PC-3 (cell line): Measurements from ENCODE around the gene KRTAP10-5.

ENCODE experiments used
- CTCF ChIP-seq: fragments of 300-600 bp; sonication (generic); conservative IDR thresholded peaks from 2 replicates; pipeline ENCODE4 v1.5.1; 2017; ENCODE audit warnings: antibody characterized with exemption, low read depth, mild to moderate bottlenecking, low read length
- EZH2 ChIP-seq: fragments of 300-600 bp; sonication (generic); IDR thresholded peaks from one replicate; pipeline ENCODE4 v1.6.1; 2017; ENCODE audit warnings: antibody characterized with exemption, mild to moderate bottlenecking, low read length; ENCODE audit not compliant: unreplicated experiment
- EZH2phosphoT487 ChIP-seq: fragments of 300-600 bp; sonication (generic); IDR thresholded peaks from 2 replicates; pipeline ENCODE4 v1.6.1; 2018; ENCODE audit warnings: mild to moderate bottlenecking, antibody characterized with exemption, low read length, borderline replicate concordance

DNA sequence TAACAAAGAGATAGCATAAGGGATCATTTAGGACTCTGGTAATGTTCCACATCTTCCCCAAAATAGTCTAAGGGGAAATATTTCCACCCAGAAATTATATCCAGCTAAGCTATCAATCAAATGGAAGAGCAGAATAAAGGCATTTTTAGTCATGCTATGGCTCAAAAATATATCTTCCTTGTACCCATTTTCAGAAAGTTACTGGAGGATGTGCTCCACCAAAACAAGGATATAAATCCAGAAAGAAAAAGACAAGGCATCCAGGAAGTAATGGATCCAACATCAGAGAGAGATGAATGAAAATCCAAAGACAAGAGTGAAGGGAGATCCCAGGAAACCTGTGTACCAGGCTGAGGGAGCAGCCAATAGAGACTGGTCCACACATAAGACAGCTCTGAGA lies 28.8 kb upstream of the KRTAP10-5 start:
- no peak for TF ChIP-seq CTCF
- no peak for TF ChIP-seq EZH2
- no peak for TF ChIP-seq EZH2phosphoT487
